GM19035 (cell line): ENCODE data around the gene THSD1.
"Not testable (repeated sequence)": the region's sequence is repeated elsewhere in the genome, so short reads cannot be mapped to it uniquely, and the experiment has no call there.

Experiments
- ATAC-seq: cut with Tn5 transposase; IDR thresholded peaks from one replicate; pipeline ENCODE4 v1.9.1; 2021; ENCODE audit not compliant: unreplicated experiment

THSD1 gene

DNA sequence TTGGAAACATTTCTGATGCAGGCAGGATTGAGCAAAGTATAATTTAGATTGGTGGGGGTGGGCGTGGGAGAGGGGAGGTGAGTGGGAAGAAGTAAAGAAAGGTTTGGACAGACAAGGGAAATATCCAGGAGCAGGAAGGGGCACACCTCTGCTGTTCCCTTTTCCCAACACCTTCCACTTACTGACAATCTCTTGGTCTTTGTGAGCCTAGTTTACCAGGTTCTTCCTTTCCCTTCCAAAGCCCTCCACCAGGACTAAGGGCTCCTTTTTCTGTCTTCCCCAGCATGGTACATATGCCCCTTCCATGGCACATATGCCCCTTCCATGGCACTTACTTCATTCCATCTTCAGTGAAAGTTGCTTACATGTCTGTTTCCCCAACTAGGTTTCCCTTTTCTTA is 6.2 kb upstream of the THSD1 start:
- ATAC-seq: no peak

DNA sequence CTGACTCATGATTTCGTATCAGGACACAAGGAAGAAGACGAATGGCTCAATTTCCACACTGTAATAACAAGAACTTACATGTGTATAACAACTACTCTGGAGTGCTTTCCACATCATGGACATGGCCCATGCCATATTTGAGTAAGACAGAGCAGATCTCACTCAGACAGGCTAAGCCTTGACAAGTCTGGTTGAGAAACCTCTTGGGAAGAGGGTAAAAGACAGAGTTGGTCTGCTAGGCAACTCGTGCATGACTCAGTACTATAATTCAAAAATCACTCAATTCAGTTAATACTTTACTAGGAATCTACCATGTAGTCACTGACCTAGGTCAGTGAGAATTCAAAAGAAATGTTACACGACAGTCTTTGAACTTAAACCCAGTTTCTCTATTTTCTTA is 5.7 kb upstream of the THSD1 start:
- ATAC-seq: no peak

- not testable (repeated sequence) for ATAC-seq
Observed at GRCh38 chr13:52408071-52408658, 2.2 kb upstream of the THSD1 start.

GRCh38 chr13:52407436-52407835 is 1.5 kb upstream of the THSD1 start:
- ATAC-seq: not testable (repeated sequence)

GRCh38 chr13:52406629-52407028 is 657 bp upstream of the THSD1 start:
- ATAC-seq: no peak

DNA sequence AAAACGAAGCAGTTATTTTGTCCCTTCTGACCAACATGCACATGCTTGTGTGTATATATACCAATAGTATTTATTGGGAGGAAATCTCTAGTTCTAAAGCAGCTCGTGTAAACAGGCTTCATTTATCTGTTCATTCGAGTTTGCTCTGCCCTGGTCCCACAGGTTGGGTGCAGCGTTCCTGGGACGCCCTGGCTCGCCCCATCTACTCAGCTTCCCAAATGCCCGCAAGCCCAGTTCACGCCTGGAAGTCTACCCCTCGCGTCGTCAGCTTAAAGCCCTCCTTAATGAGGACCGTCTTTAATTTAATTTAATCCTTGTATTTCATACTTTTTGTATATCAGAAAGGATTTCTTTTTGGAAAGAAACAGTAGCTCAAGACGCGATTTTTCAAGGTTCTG is 604 bp downstream of the THSD1 start:
- no peak for ATAC-seq

DNA sequence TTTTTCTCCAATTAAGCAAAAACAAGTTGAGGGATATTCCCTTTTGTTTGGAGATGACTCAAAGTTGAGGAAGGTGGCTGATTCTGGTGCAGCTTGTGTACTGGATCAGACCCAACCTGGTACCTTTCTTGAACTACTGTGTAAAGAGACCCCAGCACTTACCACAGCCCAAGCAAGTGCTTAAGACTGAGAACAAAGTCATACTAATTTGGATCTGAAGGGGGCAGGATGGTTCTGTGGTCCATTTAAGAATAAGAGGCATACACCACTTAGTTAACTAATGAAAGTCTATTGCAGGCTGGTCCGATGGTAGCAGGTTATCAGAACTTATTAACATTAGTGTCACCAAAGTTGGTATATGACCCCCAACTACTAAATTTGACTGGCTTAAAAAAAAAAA is 6.3 kb downstream of the THSD1 start:
- no peak for ATAC-seq

- no peak for ATAC-seq
Observed at GRCh38 chr13:52399046-52399445, 6.9 kb downstream of the THSD1 start.

- ATAC-seq: no peak
Observed at GRCh38 chr13:52395704-52396103, 10.3 kb downstream of the THSD1 start.

- no peak for ATAC-seq
Observed at GRCh38 chr13:52394586-52394985, 11.4 kb downstream of the THSD1 start.

DNA sequence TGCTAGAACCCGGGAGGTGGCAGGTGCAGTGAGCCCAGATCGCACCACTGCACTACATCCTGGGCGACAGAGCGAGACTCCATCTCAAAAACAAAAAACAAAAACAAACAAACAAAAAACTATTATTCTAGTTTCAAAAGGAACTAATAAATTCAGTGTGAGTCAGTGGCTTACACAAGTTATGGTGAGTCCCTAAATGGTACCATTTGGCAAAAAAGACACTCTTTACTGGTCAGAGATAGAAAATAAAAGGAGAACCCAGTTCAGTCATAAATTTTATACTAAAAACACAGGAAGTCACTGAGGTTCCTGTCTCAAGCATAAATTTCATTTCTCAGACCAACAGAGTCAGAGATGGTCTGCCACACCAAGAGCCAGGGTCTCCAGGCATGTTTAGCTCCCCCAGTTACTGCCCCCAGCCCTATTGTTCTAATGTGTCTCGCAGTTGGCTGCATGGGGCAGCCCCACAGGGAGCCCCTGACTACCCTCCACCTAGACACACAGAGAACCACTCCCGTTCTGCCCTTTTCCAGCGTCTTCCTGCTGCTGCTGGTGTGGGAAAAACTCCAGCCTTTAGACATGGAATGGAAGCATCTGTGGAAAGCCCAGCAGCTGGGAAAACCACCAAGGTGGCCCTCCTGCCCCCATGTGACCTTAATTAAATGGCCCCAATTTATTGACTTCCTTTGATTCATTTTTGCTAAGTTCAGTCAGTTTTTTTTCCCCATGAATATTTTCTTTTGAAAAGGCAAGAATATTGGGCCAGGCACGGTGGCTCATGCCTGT is 12.2 kb downstream of the THSD1 start:
- no peak for ATAC-seq

DNA sequence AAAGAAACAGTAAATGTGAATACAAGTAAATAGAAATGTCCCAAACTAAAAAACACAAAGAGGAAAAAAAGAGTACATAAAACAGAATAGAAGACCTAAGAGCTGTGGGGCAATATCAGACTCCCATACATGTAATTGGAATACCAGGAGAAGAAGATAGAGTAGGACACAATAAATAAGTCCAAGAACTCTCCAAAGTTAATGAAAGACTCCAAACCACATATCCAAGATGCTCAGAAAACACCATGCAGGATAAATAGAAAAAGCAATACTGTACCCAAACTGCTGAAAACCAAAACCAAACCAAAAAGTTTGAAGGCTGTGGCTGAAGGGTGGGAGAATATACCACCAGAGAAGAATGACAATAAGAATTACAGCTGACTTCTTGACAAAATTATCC is 18.3 kb downstream of the THSD1 start:
- ATAC-seq: no peak

- no peak for ATAC-seq
Observed at GRCh38 chr13:52385870-52386269, 20.1 kb downstream of the THSD1 start.

DNA sequence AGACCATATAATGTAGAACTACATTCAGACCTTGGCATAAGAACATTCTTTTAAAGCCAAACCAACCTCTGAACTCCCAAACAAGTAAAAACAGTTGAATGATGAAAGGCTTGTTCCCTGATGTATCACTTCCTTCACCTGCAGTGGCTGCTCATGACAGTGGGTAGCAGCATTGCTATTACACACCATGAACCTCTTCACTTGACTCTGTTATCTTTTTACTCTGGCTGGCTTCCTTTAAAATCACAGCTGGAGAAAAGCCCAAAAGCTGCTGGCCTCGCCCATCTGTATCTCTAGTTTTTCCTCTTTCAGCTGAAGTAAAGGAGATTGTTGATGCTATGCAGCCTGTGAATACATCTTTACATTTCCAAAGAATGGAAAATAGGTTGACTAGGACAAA is 22.6 kb downstream of the THSD1 start:
- no peak for ATAC-seq

DNA sequence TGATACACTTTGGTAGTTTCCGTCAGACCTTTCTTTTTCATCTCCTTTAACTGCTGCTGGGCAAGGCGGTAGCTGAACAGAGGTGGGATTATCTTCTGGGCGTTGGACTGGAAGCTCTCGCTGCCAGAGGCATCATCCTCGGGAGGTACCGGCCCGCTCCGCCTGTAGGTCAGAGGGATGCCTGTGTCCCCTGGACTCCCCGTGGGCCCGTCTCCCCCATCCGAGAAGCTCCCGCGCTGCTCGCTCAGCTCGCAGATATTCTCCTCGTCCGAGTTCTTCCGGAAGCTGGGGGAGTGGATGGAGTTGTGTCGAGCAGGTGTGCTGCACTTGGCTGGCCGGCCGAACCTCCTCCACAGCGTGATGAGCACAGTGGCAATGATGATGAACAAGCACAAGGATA is 27.7 kb downstream of the THSD1 start:
- no peak for ATAC-seq

DNA sequence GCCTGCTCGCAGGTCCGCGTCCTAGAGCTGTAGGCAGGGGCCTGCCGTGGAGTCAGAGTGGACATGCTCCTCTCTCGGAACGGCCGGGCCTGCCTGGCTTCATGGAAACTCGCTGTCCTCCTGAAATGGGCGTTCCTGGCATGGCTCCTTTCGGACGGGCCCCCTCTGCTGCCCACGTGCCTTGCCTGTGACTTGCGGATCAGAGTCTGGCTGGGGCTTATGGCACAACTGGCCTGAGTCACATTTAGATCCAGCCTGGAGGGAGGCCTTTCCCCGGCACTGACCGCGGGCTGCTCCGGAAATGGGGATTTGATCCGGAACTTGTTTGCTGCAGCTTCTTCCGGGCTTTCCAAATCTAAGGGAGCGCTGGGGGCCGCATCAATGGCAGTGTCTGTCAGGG is 28.1 kb downstream of the THSD1 start:
- ATAC-seq: no peak

DNA sequence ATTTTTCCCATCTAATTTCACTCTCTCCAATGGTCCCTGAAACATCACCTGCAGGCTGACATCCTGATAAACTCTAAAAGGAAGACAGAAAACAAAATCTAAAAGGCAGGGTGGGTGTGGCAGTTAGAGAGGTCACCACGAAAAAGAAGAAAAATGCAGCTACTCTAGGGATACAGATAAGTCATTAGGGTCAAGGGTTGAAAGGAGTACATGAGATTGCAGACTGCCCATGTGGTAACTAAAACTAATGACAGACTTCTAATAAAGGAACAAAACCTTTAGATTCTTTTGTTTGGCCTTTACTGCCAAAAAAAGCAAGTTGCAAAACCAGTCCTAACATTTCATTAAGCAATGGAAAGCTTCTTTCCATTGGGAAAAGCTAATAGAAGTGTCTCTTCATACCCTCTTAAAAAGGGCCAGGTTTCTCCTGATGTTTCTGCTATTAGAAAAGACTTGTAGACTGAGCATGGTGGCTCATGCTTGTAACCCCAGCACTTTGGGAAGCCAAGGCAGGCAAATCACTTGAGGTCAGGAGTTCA is 31.0 kb downstream of the THSD1 start:
- ATAC-seq: no peak

DNA sequence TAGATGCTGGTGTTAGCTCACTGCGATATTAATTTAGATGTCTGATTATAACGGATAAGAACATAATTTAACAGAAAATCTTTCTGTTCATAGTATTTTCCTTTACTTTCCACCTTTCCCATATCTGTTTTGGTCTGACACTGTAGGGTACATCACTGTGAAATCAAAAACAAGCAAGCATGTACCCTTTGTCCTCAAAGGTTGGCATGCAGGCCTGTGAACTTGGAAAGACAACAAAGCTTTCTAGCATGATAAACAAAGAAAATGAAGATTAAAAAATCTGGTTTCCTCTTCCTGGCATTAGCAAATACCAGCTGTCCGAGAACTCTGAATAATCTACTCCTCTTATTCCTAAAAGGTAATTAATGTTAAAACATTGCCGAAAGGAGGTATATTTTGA is 31.6 kb downstream of the THSD1 start:
- no peak for ATAC-seq

- ATAC-seq: not testable (repeated sequence)
Observed at GRCh38 chr13:52373277-52373676, 32.7 kb downstream of the THSD1 start.

DNA sequence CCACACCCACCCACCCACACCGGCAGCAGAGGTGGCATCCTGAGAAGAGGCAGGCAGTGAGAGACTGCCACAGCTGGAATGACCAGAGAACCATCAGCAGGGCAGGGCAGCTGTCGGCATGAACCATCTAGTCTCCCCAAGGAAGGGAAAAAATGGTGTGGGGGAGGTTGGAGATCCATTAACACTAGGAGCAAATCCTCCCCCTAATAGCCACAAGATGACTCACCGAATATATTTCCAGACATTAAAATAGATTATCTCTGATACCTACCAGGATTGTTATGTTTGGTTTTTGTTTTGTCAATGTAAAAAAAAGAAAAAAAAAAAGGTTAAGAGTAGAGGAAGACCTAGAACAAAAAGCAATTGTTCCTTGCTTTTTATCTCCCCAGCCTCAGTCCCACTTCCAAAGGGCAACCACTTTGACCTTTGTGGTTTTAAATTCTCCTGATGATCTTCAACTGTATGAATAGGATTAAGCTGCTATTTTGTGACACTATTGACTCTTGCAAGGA is 34.2 kb downstream of the THSD1 start:
- no peak for ATAC-seq

- ATAC-seq: no peak
Observed at GRCh38 chr13:52366291-52366690, 39.7 kb downstream of the THSD1 start.

DNA sequence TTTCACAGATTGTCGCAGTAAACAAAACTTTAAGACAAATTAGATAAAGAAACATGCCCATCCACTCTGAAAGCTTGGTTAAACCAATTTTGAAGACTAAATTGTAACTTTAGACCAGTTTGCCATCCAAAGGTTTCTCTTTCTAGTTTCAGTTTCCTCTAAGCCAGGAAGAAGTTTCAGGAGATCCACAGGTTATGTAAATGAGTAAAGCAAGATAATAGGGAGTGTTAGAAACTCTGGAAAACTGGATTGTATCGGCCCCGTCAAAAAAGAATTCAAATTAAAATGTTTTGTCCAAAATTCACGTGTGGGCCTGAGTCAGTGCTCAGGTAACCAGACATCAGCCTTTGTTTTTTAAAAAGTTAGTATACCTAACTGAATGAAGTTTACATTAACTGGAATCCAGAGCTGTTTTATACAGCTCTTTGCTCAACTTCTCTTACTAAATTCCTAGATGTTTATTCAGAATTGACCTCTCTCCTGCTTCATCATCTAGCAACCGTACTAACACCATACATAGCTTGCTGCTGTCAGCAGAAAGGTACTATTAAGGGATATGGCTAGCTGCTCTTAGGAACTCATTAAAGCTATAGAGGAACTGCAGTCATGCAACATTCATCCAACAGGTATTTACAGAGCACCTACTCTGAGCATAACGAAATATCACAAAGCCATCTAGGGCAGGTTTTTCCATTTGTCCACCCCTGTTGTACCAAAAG is 43.6 kb downstream of the THSD1 start:
- not testable (repeated sequence) for ATAC-seq
